Activated naive CD8-positive, alpha-beta T cell treated with anti-CD3 and anti-CD28 coated beads, Interleukin-2, amount 50 U/mL, for 16 hours (primary cell): ENCODE data around the gene AFF4.

Source experiments
- DNase-seq: peaks from one replicate; pipeline ENCODE4 v3.0.0-alpha.2; 2020; ENCODE audit warnings: low read depth, low spot score

The AFF4 gene

DNA sequence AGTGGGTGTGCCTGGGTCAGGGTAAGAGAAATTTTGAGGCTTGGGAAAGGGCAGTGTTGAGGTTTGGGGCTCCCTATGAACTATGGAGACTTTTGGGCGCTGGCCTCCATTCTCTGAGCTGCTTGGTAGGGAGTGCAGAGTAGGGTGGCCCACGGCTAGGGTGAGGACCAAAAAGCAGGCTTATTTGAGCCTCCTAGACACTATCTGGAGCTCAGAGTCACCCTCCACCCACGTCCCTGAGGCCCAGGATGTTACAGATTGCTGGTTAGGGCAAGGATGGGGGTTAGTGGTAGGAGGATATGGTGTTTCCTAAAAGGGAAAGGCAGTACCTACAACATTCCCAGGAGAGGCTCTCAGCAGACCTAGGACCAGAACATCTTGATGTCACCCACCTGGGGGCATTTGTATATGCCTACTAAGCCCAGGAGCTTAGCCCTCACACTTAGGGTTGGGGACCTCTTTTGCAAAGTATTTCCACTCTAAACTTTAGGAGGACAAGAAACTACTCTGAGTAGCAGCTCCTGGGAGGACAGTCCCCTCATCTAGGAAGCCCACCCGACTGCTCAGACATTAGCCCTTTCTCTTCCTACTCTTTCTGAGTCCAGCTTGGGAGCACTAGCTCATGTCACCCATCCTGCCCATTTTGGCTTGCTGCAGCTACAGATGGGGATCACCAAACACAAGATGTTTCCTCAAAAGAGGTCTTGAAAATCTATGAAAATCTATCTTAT, 135.3 kb downstream of the AFF4 start:
- no peak for DNase-seq

GRCh38 chr5:132826424-132827082, 136.9 kb downstream of the AFF4 start:
- DNase-seq: no peak

DNA sequence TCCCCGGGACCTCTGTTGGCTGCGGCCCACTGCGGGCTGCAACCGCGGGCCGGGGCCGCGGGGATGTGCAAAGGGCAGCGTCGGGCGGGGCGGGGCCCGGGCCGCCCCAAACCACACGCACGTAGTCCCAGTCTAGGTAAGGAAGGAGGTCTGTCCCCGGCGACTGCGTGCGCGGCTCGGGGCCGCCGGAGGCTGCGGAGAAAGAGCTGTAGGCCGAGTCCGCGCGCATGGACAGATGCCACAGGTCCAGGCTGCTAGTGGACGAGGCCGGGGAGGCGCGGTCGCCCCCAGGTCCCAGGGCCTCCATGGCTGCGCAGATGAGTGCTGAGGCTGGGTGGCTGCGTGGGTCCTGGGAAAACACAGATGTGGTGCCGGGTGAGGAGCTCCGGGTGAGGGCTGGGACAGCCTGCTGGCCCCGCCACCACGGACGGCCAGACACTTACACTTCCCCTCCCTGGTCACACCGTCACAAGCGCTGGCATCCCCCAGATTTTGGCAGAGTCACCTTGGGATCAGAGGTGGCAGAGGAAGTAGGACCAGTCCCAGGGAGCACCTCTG, 137.5 kb downstream of the AFF4 start:
- no peak for DNase-seq
